ENCODE data around the gene ANO2. TPM values are rescaled to one million over a fixed set of nuclear protein-coding genes. Genes with fewer than 3 reads are reported as not detected.

The ANO2 gene
- total and polyA plus RNA-seq, 7 donors: 1.3 to 9.3 (median 4.2) TPM

DNA sequence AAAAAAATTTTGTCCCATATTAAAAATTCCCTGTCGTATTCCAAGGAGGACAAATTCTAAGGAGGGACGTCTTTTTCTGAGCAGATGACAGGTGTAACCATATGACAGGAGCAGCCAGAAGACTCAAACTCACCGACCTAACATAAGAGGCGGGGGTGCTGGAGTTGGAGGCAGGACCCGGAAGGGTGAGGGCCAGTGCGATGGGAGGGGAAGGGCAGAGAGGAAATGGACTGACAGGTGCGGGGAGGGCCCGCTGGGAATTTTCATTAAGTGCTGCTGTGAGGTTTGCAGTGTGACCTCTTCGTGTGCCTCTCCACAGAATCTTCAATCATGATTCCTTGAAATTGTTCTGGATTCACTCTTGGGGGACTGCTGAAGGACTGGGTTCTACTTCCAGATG, 323.7 kb downstream of the ANO2 start:
- no peak overlapping the region for H3K4me3 ChIP-seq
- ATAC-seq (no peak), DNase-seq (no peak)
- 44 to 69% (median 59%) methylated on average over 9 of the region's 9 CpGs for WGBS, 3 donors
- TF ChIP-seq, protein P1, sequence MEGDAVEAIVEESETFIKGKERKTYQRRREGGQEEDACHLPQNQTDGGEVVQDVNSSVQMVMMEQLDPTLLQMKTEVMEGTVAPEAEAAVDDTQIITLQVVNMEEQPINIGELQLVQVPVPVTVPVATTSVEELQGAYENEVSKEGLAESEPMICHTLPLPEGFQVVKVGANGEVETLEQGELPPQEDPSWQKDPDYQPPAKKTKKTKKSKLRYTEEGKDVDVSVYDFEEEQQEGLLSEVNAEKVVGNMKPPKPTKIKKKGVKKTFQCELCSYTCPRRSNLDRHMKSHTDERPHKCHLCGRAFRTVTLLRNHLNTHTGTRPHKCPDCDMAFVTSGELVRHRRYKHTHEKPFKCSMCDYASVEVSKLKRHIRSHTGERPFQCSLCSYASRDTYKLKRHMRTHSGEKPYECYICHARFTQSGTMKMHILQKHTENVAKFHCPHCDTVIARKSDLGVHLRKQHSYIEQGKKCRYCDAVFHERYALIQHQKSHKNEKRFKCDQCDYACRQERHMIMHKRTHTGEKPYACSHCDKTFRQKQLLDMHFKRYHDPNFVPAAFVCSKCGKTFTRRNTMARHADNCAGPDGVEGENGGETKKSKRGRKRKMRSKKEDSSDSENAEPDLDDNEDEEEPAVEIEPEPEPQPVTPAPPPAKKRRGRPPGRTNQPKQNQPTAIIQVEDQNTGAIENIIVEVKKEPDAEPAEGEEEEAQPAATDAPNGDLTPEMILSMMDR (IDR thresholded peaks at IDR 0.05): no peak
- no peaks in the 10 kb centered on the region for H3K4me1 ChIP-seq
- H3K9me3 ChIP-seq: no peaks in the 10 kb centered on the region
- H3K36me3 ChIP-seq (ENCODE audit: insufficient read depth in 1 of 2, low read depth in 1 of 2): no peaks in the 10 kb centered on the region
- intact Hi-C loops (cut with DNase I): no loop called here
- no peak overlapping the region for H3K27ac ChIP-seq
- H3K27me3 ChIP-seq (ENCODE audit: insufficient read depth in 3 of 3, low read length in 2 of 3): peaks cover 0 to 2% (median 0%) of the 10 kb centered on the region in 3 donors

DNA sequence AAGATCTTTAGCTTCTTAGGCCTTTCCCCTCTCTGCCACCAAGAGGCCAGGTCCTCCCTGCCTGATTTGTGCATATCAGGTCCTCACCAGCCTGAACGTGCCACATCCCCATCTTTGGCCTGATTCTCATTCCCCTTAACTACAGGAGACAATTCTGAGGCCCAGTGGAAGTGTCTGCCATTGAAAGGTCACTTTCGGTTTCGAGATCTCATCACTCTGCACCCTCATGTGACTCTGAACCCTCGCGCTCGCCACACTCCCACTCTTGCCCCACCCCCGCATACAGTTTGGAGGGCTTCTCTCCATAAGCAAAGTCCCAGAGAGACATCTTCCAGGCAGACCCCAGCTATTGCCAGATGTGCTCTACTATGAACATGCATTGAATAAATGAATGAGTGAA, 324.2 kb downstream of the ANO2 start:
- H3K9me3 ChIP-seq: no peaks in the 10 kb centered on the region
- peaks cover 0 to 2% (median 0%) of the 10 kb centered on the region in 3 donors for H3K27me3 ChIP-seq (ENCODE audit: insufficient read depth in 3 of 3, low read length in 2 of 3)
- no peaks in the 10 kb centered on the region for H3K36me3 ChIP-seq (ENCODE audit: insufficient read depth in 1 of 2, low read depth in 1 of 2)
- TF ChIP-seq, protein P1 (IDR thresholded peaks at IDR 0.05): no peak
- H3K4me1 ChIP-seq: no peaks in the 10 kb centered on the region
- H3K4me3 ChIP-seq: no peak overlapping the region
- 94 to 96% (median 94%) methylated on average over 7 of the region's 7 CpGs for WGBS, 3 donors
- intact Hi-C loops (cut with DNase I): no loop called here
- H3K27ac ChIP-seq: no peak overlapping the region
- ATAC-seq: no peak
- no peak for DNase-seq

DNA sequence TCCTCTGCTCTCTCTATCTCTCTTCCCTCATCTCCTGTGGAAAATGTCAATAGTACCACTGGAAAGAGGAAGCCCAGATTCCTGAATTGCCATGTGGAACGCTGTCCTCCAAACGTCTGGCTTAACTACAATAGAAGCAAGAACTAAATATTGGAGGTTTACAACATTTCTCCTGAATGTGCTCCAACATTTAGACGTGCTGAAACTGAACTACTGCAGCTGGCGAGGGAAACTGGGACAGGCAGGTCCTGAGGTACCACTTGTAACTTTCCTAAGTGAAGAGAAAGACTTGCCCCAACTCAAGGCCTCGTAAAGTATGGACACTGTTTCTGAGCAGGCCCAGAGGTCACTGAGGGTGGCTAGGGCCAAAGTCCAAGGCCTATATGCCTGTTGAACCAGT, 325.4 kb downstream of the ANO2 start:
- TF ChIP-seq, protein P1 (IDR thresholded peaks at IDR 0.05): no peak
- 42 to 56% (median 45%) methylated on average over 5 of the region's 5 CpGs for WGBS, 3 donors
- Histone ChIP-seq H3K4me1 (no peaks in the 10 kb centered on the region), H3K27me3 (ENCODE audit: insufficient read depth in 3 of 3, low read length in 2 of 3) (peaks cover 0 to 2% (median 0%) of the 10 kb centered on the region in 3 donors), H3K27ac (no peak overlapping the region), H3K4me3 (no peak overlapping the region), H3K36me3 (ENCODE audit: insufficient read depth in 1 of 2, low read depth in 1 of 2) (no peaks in the 10 kb centered on the region), H3K9me3 (no peaks in the 10 kb centered on the region)
- intact Hi-C loops (cut with DNase I): no loop called here
- DNase-seq (no peak), ATAC-seq (no peak)

DNA sequence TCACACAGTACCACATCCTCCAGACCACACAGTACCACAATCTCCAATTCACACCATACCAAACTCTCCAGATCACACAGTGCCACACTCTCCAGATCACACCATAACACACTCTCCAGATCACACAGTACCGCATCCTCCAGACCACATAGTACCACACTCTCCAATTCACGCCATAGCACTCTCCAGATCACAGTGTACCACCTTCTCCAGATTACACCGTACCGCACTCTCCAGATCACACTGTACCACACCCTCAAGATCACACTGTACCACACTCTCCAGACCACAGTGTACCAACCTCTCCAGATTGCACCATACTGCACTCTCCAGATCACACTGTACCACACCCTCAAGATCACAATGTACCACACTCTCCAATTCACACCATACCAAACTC, 328.2 kb downstream of the ANO2 start:
- WGBS, 3 donors: 97 to 100% (median 99%) methylated on average over 4 of the region's 4 CpGs
- TF ChIP-seq, protein P1 (IDR thresholded peaks at IDR 0.05): no peak
- Histone ChIP-seq H3K9me3 (no peaks in the 10 kb centered on the region), H3K4me1 (no peaks in the 10 kb centered on the region), H3K27ac (no peak overlapping the region), H3K36me3 (ENCODE audit: insufficient read depth in 1 of 2, low read depth in 1 of 2) (no peaks in the 10 kb centered on the region), H3K27me3 (ENCODE audit: insufficient read depth in 3 of 3, low read length in 2 of 3) (peaks cover 0 to 2% (median 0%) of the 10 kb centered on the region in 3 donors), H3K4me3 (no peak overlapping the region)
- ATAC-seq: no peak
- DNase-seq: no peak
- intact Hi-C loops (cut with DNase I): no loop called here

DNA sequence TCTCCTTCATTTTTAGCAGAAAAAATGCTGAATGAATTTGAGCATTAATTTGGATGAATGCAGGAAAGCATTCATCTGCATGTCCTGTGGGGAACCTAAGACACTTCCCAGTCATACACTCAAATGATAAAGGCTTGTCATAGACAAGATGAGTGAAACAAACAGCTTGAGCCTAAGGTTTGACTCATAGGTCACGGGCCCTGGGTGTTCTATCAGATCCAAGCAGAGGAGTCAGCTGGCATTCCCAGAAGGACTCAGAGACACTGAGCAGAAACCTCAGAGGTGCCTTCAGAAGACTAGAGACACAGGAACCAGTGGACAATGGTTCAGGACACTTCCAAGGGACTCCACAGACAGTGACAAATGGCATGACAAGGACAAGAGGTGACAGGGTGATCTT, 329.3 kb downstream of the ANO2 start:
- Histone ChIP-seq H3K4me3 (no peak overlapping the region), H3K27ac (no peak overlapping the region), H3K27me3 (ENCODE audit: insufficient read depth in 3 of 3, low read length in 2 of 3) (peaks cover 0 to 2% (median 0%) of the 10 kb centered on the region in 3 donors), H3K4me1 (no peaks in the 10 kb centered on the region), H3K36me3 (ENCODE audit: insufficient read depth in 1 of 2, low read depth in 1 of 2) (no peaks in the 10 kb centered on the region), H3K9me3 (no peaks in the 10 kb centered on the region)
- intact Hi-C loops (cut with DNase I): no loop called here
- 96 to 100% (median 97%) methylated on average over 1 of the region's 1 CpG for WGBS, 3 donors
- no peak for DNase-seq
- TF ChIP-seq, protein P1 (IDR thresholded peaks at IDR 0.05): no peak
- ATAC-seq: no peak
